D721Med (cell line): ENCODE data around the gene RHOT1.
"Not testable (repeated sequence)": the region's sequence is repeated elsewhere in the genome, so short reads cannot be mapped to it uniquely, and the experiment has no call there.

Experiments used
- DNase-seq: peaks from one replicate; pipeline ENCODE4 v3.0.0; 2011; ENCODE audit warnings: low spot score; ENCODE audit not compliant: insufficient read length
- FAIRE-seq: peaks from 2 replicates; lab custom pipeline; 2011; peaks lifted over from hg19 to GRCh38; lab: Jason Lieb, UNC
- TF ChIP-seq, protein P1 (sequence below): IDR thresholded peaks from 2 replicates; pipeline ENCODE4 v1.5.1; 2012; ENCODE audit warnings: mild to moderate bottlenecking, control low read depth; ENCODE audit not compliant: insufficient read depth; ENCODE audit errors: missing control alignments

The RHOT1 gene

GRCh38 chr17:32141258-32141657, 1.0 kb upstream of the RHOT1 start:
- no peak for DNase-seq
- FAIRE-seq = no peak
- TF ChIP-seq, protein P1, sequence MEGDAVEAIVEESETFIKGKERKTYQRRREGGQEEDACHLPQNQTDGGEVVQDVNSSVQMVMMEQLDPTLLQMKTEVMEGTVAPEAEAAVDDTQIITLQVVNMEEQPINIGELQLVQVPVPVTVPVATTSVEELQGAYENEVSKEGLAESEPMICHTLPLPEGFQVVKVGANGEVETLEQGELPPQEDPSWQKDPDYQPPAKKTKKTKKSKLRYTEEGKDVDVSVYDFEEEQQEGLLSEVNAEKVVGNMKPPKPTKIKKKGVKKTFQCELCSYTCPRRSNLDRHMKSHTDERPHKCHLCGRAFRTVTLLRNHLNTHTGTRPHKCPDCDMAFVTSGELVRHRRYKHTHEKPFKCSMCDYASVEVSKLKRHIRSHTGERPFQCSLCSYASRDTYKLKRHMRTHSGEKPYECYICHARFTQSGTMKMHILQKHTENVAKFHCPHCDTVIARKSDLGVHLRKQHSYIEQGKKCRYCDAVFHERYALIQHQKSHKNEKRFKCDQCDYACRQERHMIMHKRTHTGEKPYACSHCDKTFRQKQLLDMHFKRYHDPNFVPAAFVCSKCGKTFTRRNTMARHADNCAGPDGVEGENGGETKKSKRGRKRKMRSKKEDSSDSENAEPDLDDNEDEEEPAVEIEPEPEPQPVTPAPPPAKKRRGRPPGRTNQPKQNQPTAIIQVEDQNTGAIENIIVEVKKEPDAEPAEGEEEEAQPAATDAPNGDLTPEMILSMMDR = no peak

- DNase-seq = no peak
- TF ChIP-seq, protein P1 = no peak
- no peak for FAIRE-seq
Observed at GRCh38 chr17:32141679-32142037, 644 bp upstream of the RHOT1 start.

DNA sequence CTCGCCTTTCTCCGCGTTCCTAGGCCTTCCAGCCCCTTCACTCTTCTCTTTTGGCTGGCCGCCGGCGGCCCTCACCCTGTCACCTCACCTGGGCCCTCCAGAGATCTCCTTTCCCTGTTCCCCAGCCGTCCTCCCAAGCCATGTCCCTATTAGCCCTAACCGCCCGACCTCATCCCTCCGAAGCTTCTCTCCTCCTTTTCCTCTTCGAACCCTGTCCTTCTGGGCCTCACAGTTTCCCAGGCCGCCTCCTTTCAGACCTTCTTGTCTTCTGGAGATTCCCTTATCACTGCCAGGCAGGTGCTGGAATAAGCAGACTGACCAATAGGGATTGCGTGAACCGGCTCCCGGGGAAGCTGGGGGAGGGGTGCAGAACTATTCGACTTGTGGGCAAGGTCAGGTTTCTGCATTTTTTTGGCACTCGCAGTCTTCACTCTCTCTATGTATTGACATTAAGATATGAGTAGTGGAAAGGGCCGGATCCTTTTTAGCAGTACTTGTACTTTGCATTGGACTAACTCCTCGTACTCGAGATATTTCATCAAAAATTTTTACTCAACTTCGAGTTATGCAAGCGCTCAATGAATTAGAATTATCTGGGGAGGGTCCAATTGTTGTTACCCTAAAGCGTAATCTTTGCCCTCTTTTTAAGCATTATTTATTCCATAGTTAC, 690 bp downstream of the RHOT1 start:
- TF ChIP-seq, protein P1 = no peak
- DNase-seq (no peak), FAIRE-seq (no peak)

DNA sequence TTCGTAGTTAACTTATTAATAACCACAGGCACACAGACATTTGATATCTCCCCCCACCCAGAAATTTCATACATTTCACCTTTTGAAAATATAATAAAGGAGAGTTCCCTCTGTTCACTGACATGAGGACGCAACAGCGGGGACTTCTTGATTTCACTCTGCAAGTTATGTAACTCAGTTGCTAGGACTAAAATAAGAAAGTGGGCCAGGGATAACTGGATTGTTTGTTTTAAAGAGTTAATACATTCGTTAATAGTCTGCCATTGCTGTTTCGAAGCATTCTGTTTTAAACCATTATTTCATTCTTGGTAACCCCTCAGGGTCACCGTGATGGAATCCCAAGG, 1.2 kb downstream of the RHOT1 start:
- DNase-seq (no peak), FAIRE-seq (no peak)
- TF ChIP-seq, protein P1 = no peak

DNA sequence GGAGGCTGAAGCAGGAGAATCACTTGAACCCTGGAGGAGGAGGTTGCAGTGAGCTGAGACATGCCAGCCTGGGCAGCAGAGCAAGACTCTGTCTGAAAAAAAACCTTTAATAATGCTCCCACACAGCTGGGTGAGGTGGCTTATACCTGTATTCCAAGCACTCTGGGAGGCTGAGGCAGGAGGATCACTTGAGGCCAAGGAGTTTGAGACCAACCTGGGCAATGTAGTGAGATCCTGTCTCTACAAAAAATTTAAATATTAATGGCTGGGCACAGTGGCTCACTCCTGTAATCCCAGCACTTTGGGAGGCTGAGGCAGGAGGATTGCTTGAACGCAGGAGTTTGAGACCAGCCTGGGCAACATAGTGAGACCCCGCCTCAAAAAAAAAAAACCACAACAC, 2.1 kb downstream of the RHOT1 start:
- not testable (repeated sequence) for FAIRE-seq, DNase-seq

DNA sequence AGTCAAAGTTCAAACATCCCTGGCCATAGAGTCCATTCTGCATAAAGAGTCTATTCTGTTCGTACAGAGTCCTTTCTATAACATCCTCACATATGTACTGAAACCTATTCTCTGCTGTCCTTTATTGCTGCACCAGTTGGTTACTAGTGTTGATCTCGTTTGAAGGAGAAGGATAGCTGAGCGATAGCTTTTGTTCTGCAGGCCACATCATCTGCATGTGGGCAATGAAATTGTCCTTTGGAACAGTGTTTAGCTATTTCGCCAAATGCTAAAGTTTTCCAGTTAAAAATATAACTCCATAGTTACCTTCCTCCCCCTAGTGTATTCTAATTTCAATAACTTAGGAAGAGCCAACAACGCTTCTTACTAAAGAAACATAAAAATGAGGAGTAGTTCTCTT, 6.0 kb downstream of the RHOT1 start:
- TF ChIP-seq, protein P1 = no peak
- FAIRE-seq = no peak

DNA sequence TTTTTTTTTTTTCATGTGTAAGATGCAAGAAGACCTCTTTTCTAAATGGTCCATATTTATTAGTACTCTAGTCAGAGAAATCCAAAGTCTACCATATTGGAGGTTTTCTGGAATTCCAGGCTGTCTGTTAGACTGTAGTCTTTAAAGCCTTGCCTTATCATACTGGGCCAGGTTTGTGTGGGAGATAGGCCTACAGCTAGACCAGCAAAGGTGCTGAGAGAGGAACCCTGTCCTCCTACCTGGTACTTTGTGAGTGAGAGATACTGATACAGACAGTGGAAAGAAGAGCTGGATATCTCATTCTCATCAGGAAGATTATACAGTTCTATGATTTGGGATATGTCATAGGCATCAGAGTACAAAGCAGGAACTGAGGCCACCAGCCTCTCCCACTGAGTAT, 8.1 kb downstream of the RHOT1 start:
- TF ChIP-seq, protein P1 = no peak
- DNase-seq (no peak), FAIRE-seq (no peak)

More for the DNA sequence above, 6.0 kb downstream of the RHOT1 start:
- no peak for DNase-seq

DNA sequence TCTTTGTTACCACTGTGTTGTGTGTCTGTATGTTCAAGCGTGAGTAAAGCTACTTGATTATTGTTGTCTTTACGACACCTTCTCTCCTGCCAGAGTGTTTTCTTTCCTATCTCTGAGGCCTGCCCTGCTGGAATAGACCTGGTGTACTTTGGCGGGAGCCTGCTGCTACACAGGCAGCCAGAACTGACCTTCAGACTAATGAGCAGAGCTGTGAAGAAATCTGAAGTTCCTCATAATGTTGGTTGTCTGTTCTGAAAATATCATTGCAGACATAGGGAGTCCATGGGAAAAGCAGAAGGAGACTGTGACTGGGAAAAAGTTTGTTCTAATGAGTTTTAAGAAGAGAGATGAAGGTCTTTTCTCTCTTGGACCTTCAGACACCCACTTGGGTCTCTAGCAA, 9.8 kb downstream of the RHOT1 start:
- no peak for DNase-seq
- no peak for FAIRE-seq
- TF ChIP-seq, protein P1 = no peak
